HepG2 (cell line): ENCODE results near the gene PPM1F. TPM values are rescaled to one million over a fixed set of nuclear protein-coding genes. Genes with fewer than 3 reads are reported as not detected.

Experiments
- BRD4 ChIP-seq: sonication (generic); formaldehyde crosslinking; IDR thresholded peaks from 2 replicates; pipeline ENCODE4 v1.4.0; 2020; ENCODE audit warnings: missing genetic modification reagents
- EEA1 ChIP-seq: sonication (generic); formaldehyde crosslinking; IDR thresholded peaks from 2 replicates; pipeline ENCODE4 v1.5.1; 2020; ENCODE audit warnings: mild to moderate bottlenecking, missing genetic modification reagents, borderline replicate concordance
- HCFC1 ChIP-seq: fragments of 150-350 bp; IDR thresholded peaks from 2 replicates; pipeline ENCODE4 v1.6.1; 2014; ENCODE audit warnings: low read depth, low read length
- HMGXB4 ChIP-seq, 2 experiments: sonication (generic) in 1 of 2; formaldehyde crosslinking in 1 of 2; IDR thresholded peaks; 2 replicates each; pipeline versions ENCODE4 v1.4.0 to v1.6.1; 2018 to 2020; ENCODE audit warnings: missing genetic modification reagents in 2 of 2, borderline replicate concordance in 1 of 2, low read depth in 1 of 2, mild to moderate bottlenecking in 1 of 2, missing biosample characterization in 1 of 2
- KLF13 ChIP-seq: sonication (generic); formaldehyde crosslinking; IDR thresholded peaks from 2 replicates; pipeline ENCODE4 v1.4.0; 2020; ENCODE audit warnings: mild to moderate bottlenecking, missing genetic modification reagents
- NFATC3 ChIP-seq: sonication (generic); formaldehyde crosslinking; IDR thresholded peaks from 2 replicates; pipeline ENCODE4 v1.5.1; 2020; ENCODE audit warnings: mild to moderate bottlenecking, missing genetic modification reagents
- NFRKB ChIP-seq: fragments of 450-650 bp; IDR thresholded peaks from 2 replicates; pipeline ENCODE4 v1.6.1; 2017
- PLRG1 ChIP-seq: fragments of 450-650 bp; conservative IDR thresholded peaks from 2 replicates; pipeline ENCODE4 v1.6.1; 2016
- ZBTB21 ChIP-seq: sonication (generic); formaldehyde crosslinking; IDR thresholded peaks from 2 replicates; pipeline ENCODE4 v1.4.0; 2020; ENCODE audit warnings: missing genetic modification reagents
- ZBTB7A ChIP-seq: sonication (generic); formaldehyde crosslinking; IDR thresholded peaks from 2 replicates; pipeline ENCODE4 v1.8.0; 2022; ENCODE audit warnings: mild to moderate bottlenecking, missing genetic modification reagents
- ZNF260 ChIP-seq: sonication (generic); formaldehyde crosslinking; IDR thresholded peaks from 2 replicates; pipeline ENCODE4 v1.4.0; 2020; ENCODE audit warnings: missing genetic modification reagents, low read depth, mild to moderate bottlenecking, borderline replicate concordance
- ZNF383 ChIP-seq: sonication (generic); formaldehyde crosslinking; IDR thresholded peaks from 2 replicates; pipeline ENCODE4 v1.4.0; 2020; ENCODE audit warnings: missing genetic modification reagents, mild to moderate bottlenecking, borderline replicate concordance
- ZNF660 ChIP-seq: sonication (generic); formaldehyde crosslinking; IDR thresholded peaks from 2 replicates; pipeline ENCODE4 v1.5.1; 2020; ENCODE audit warnings: mild to moderate bottlenecking, low read depth, missing genetic modification reagents, borderline replicate concordance
- ZNF782 ChIP-seq: sonication (generic); formaldehyde crosslinking; IDR thresholded peaks from 2 replicates; pipeline ENCODE4 v1.4.0; 2020; ENCODE audit warnings: missing genetic modification reagents, mild to moderate bottlenecking, borderline replicate concordance
- polyA plus RNA-seq, 8 experiments: library from polyadenylated mRNA; depleted of rRNA in 3 of 8; stranded (reverse) in 7 of 8; unstranded in 1 of 8; fragments of >200 nt; fragmentation: Illumina TruSeq in 4 of 8; extraction: Trizol in 4 of 8; gene quantifications; 2 replicates each; pipeline versions ENCODE4 v1.2.1 to v1.2.3, GENCODE V29; 2011 to 2016; ENCODE audit warnings: low read depth in 4 of 8, missing spikeins in 1 of 8, mixed read lengths in 1 of 8; ENCODE audit not compliant: insufficient read depth in 1 of 8
- total RNA-seq, 5 experiments: library from RNA; depleted of rRNA; stranded (reverse); fragments of >200 nt; fragmentation: Illumina TruSeq; extraction: Trizol; gene quantifications; 2 replicates each; pipeline ENCODE4 v1.2.3, GENCODE V29; 2016; ENCODE audit warnings: low read depth in 1 of 5
- TF ChIP-seq, protein P1 (sequence below): IDR thresholded peaks from 2 replicates; pipeline ENCODE4 v1.6.1; 2016; ENCODE audit warnings: low read depth, missing genetic modification reagents, missing compliant biosample characterization
- TF ChIP-seq, protein P2 (sequence below): sonication (generic); formaldehyde crosslinking; IDR thresholded peaks from 2 replicates; pipeline ENCODE4 v1.8.0; 2022; ENCODE audit warnings: mild to moderate bottlenecking, missing genetic modification reagents
- TF ChIP-seq, protein P3 (sequence below): sonication (generic); formaldehyde crosslinking; conservative IDR thresholded peaks from 2 replicates; pipeline ENCODE4 v1.4.0; 2020; ENCODE audit warnings: mild to moderate bottlenecking, missing genetic modification reagents, moderate library complexity

PPM1F gene
- total and polyA plus RNA-seq, 2 of the 13 experiments (the other 11 are each of a cell fraction or from before 2014, with no cell fraction given): 11.0 to 19.6 TPM

DNA sequence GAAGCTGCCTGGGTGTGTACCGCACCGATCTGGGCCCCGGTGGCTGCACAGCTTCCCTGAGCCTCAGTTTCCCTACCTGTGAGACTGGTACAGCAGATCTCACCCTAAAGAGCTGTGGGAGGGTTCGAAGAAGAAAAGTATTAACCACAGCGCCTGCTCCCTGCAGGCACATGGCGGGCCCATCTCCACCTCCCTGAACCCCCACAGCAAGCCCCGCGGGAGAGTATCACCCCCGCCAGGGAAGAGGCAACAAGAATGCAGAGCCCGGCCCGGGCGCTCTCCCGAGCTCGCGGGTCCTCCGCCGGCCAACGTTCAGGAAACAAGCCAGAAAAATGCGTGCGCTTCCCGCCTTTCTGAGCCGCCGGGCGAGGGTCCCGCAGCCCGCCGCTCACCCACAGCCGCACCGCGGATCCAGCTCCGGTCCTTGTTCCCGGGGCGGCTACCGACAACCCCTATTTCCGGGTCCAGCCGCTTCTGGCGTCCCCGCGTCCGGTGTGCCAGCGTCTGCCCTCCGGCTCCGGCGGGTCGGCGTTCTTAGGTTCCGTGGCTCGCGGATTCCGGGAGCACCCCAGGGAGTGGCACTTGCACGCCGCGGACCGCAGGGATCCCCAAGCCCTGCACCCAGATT lies 29.8 kb upstream of the PPM1F start, which contains the start of gene TOP3B (continued):
- peak; percentile 86; the same call in 1 of the 2 replicates for TF ChIP-seq ZNF782 (CRISPR knock-in tag)
- peak; percentile 66; the same call in 1 of the 2 replicates for TF ChIP-seq ZBTB21 (CRISPR knock-in tag)
- TF ChIP-seq BRD4 (CRISPR knock-in tag): peak; percentile 92
- no peak for TF ChIP-seq ZNF660
- TF ChIP-seq, protein P1, sequence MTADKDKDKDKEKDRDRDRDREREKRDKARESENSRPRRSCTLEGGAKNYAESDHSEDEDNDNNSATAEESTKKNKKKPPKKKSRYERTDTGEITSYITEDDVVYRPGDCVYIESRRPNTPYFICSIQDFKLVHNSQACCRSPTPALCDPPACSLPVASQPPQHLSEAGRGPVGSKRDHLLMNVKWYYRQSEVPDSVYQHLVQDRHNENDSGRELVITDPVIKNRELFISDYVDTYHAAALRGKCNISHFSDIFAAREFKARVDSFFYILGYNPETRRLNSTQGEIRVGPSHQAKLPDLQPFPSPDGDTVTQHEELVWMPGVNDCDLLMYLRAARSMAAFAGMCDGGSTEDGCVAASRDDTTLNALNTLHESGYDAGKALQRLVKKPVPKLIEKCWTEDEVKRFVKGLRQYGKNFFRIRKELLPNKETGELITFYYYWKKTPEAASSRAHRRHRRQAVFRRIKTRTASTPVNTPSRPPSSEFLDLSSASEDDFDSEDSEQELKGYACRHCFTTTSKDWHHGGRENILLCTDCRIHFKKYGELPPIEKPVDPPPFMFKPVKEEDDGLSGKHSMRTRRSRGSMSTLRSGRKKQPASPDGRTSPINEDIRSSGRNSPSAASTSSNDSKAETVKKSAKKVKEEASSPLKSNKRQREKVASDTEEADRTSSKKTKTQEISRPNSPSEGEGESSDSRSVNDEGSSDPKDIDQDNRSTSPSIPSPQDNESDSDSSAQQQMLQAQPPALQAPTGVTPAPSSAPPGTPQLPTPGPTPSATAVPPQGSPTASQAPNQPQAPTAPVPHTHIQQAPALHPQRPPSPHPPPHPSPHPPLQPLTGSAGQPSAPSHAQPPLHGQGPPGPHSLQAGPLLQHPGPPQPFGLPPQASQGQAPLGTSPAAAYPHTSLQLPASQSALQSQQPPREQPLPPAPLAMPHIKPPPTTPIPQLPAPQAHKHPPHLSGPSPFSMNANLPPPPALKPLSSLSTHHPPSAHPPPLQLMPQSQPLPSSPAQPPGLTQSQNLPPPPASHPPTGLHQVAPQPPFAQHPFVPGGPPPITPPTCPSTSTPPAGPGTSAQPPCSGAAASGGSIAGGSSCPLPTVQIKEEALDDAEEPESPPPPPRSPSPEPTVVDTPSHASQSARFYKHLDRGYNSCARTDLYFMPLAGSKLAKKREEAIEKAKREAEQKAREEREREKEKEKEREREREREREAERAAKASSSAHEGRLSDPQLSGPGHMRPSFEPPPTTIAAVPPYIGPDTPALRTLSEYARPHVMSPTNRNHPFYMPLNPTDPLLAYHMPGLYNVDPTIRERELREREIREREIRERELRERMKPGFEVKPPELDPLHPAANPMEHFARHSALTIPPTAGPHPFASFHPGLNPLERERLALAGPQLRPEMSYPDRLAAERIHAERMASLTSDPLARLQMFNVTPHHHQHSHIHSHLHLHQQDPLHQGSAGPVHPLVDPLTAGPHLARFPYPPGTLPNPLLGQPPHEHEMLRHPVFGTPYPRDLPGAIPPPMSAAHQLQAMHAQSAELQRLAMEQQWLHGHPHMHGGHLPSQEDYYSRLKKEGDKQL (CRISPR knock-in tag): peak; percentile 65
- 0 out of 2 replicates have a peak, but pooled peaks have one; percentile 48 for TF ChIP-seq ZNF383 (CRISPR knock-in tag)
- no peak for TF ChIP-seq NFRKB
- TF ChIP-seq NFATC3: 0 out of 2 replicates have a peak, but pooled peaks have one; percentile 65
- TF ChIP-seq PLRG1: no peak
- peak; percentile 79 for TF ChIP-seq HCFC1
- 0 out of 2 replicates have a peak, but pooled peaks have one; percentile 53 for TF ChIP-seq EEA1 (CRISPR knock-in tag)
- peak; percentile 94 to 96 for TF ChIP-seq HMGXB4 (CRISPR knock-in tag; IDR thresholded peaks at IDR 0.05; ENCODE audit: borderline replicate concordance in 1 of 2, low read depth in 1 of 2)
- TF ChIP-seq, protein P2, sequence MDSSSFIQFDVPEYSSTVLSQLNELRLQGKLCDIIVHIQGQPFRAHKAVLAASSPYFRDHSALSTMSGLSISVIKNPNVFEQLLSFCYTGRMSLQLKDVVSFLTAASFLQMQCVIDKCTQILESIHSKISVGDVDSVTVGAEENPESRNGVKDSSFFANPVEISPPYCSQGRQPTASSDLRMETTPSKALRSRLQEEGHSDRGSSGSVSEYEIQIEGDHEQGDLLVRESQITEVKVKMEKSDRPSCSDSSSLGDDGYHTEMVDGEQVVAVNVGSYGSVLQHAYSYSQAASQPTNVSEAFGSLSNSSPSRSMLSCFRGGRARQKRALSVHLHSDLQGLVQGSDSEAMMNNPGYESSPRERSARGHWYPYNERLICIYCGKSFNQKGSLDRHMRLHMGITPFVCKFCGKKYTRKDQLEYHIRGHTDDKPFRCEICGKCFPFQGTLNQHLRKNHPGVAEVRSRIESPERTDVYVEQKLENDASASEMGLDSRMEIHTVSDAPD (CRISPR knock-in tag): no peak
- TF ChIP-seq ZBTB7A: no peak
- TF ChIP-seq KLF13 (CRISPR knock-in tag): 0 out of 2 replicates have a peak, but pooled peaks have one; percentile 21
- TF ChIP-seq ZNF260 (CRISPR knock-in tag): no peak
- TF ChIP-seq, protein P3, sequence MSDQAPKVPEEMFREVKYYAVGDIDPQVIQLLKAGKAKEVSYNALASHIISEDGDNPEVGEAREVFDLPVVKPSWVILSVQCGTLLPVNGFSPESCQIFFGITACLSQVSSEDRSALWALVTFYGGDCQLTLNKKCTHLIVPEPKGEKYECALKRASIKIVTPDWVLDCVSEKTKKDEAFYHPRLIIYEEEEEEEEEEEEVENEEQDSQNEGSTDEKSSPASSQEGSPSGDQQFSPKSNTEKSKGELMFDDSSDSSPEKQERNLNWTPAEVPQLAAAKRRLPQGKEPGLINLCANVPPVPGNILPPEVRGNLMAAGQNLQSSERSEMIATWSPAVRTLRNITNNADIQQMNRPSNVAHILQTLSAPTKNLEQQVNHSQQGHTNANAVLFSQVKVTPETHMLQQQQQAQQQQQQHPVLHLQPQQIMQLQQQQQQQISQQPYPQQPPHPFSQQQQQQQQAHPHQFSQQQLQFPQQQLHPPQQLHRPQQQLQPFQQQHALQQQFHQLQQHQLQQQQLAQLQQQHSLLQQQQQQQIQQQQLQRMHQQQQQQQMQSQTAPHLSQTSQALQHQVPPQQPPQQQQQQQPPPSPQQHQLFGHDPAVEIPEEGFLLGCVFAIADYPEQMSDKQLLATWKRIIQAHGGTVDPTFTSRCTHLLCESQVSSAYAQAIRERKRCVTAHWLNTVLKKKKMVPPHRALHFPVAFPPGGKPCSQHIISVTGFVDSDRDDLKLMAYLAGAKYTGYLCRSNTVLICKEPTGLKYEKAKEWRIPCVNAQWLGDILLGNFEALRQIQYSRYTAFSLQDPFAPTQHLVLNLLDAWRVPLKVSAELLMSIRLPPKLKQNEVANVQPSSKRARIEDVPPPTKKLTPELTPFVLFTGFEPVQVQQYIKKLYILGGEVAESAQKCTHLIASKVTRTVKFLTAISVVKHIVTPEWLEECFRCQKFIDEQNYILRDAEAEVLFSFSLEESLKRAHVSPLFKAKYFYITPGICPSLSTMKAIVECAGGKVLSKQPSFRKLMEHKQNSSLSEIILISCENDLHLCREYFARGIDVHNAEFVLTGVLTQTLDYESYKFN (CRISPR knock-in tag): peak; percentile 60
